ENCODE results near the gene LRRC18. TPM values are rescaled to one million over a fixed set of nuclear protein-coding genes. Genes with fewer than 3 reads are reported as not detected.

Gene LRRC18
- total RNA-seq, 1 experiment from 2014 or later: not detected

- Histone ChIP-seq H3K4me3 (replicated peaks in 1 of 2; ENCODE audit: low read depth in 1 of 2, low read length in 2 of 2) (no peak overlapping the region), H3K9ac (ENCODE audit: low read length) (no peak overlapping the region), H3K4me1 (ENCODE audit: control insufficient read depth in 1 of 2, insufficient read depth in 2 of 2, low read length in 2 of 2) (no peaks in the 10 kb centered on the region), H3K9me2 (ENCODE audit: insufficient read depth) (no peaks in the 10 kb centered on the region), H3K36me3 (ENCODE audit: control insufficient read depth in 1 of 2, insufficient read depth in 2 of 2, low read length in 2 of 2) (no peaks in the 10 kb centered on the region), H4K20me1 (ENCODE audit: insufficient read depth) (no peaks in the 10 kb centered on the region), H3K9me3 (ENCODE audit: control insufficient read depth in 1 of 2, insufficient read depth in 1 of 2, low read depth in 1 of 2, low read length in 2 of 2) (no peaks in the 10 kb centered on the region), H2AFZ (ENCODE audit: low read depth, low read length, poor library complexity, severe bottlenecking) (no peak overlapping the region), H3K27me3 (ENCODE audit: insufficient read depth, low read length) (peaks cover 18% of the 10 kb centered on the region; the same call in 1 of the 2 replicates), H3K27ac (ENCODE audit: low read depth, low read length) (no peak overlapping the region), H3K4me2 (ENCODE audit: low read length) (no peak overlapping the region), H3K79me2 (ENCODE audit: insufficient read depth, low read length) (no peaks in the 10 kb centered on the region)
- intact Hi-C loops (cut with micrococcal nuclease): no loop called here
- ChIA-PET RAD21 (ENCODE audit: low non-redundant PET in 1 of 2, low total read pairs in 2 of 2, uncharacterized antibody in 2 of 2, unreplicated experiment in 2 of 2) (no interaction called here), CTCF (no interaction called here), POLR2A (no interaction called here)
- ATAC-seq (no peak), DNase-seq (ENCODE audit: low read depth, low spot score) (no peak)
- no peak for TF ChIP-seq CTCF (IDR thresholded peaks at IDR 0.05 in 2 of 3, conservative IDR thresholded peaks at IDR 0.05 in 1 of 3; ENCODE audit: borderline replicate concordance in 1 of 3, insufficient read depth in 1 of 3, low read depth in 2 of 3, low read length in 2 of 3)
- no peak for TF ChIP-seq SIN3A (IDR thresholded peaks at IDR 0.05; ENCODE audit: low read depth)
- TF ChIP-seq ZBTB33 (IDR thresholded peaks at IDR 0.05; ENCODE audit: extremely low read depth, insufficient replicate concordance, low read length): no peak
- no peak for TF ChIP-seq FOSL1 (IDR thresholded peaks at IDR 0.05; ENCODE audit: low read depth)
- TF ChIP-seq YY1 (IDR thresholded peaks at IDR 0.05; ENCODE audit: extremely low read depth, insufficient replicate concordance, low read depth, low read length): no peak
- no peak for TF ChIP-seq POLR2AphosphoS5 (IDR thresholded peaks at IDR 0.05; ENCODE audit: low read depth, low read length)
- no peak for TF ChIP-seq CBX3 (IDR thresholded peaks at IDR 0.05; ENCODE audit: low read depth)
- TF ChIP-seq JUND (IDR thresholded peaks at IDR 0.05): no peak
- TF ChIP-seq ZNF274 (IDR thresholded peaks at IDR 0.05; ENCODE audit: low read depth, low read length): no peak
- no peak for TF ChIP-seq REST (IDR thresholded peaks at IDR 0.05; ENCODE audit: low read depth)
- no peak for TF ChIP-seq POLR2A (IDR thresholded peaks at IDR 0.05; ENCODE audit: borderline replicate concordance, extremely low read depth, insufficient read depth, insufficient read length)
- no peak for TF ChIP-seq ELF1 (IDR thresholded peaks at IDR 0.05; ENCODE audit: borderline replicate concordance, low read depth)
- no TSS peak for BruUV-seq (replicated peaks)
These were observed 7.4 kb upstream of the LRRC18 start for GRCh38 chr10:48946891-48947500.

Data from HCT116 (cell line).